ENCODE measurements around the gene HOXA11.

Gene HOXA11

DNA sequence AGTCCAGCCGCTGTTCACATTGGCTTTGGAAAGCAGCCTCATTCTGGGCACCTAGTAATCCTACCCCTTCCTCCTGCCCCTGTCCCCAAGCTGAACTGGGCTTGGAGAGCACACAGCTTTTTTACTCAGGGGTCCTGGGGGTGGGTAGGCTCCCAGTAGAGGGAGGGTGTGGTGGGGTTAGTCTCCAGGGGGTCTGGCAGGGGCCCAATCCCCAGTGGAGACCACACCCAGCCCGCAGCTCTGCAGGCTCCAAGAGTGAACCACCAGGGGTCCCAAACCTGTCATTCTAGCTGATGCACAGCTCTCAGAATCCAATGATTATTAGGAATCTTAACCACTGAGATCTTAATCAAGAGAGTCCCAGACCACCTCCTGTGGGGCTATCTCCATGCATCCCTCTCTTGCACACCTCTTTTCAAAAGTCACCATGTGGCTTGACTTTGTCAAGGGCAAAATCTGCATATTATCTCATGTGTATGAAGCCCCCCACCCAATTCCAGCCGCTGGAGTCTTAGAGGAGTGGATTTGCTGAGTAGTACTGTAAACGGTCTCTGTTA is 2.7 kb downstream of the HOXA11 start:
- Histone ChIP-seq H3K9ac (ENCODE audit: low read depth, low read length) (peak overlapping the region; percentile 89), H3K4me1 (ENCODE audit: control insufficient read depth, insufficient read depth, low read length) (peaks cover 54% of the 10 kb centered on the region), H3K36me3 (ENCODE audit: insufficient read depth, low read length) (peaks cover 9% of the 10 kb centered on the region), H3K9me3 (replicated peaks; ENCODE audit: low read length) (no peaks in the 10 kb centered on the region), H3K4me2 (ENCODE audit: low read length) (peak overlapping the region; percentile 98), H3K27me3 (ENCODE audit: control insufficient read depth, insufficient read depth, low read length) (no peaks in the 10 kb centered on the region), H3K4me3 (ENCODE audit: low read length) (peak overlapping the region; percentile 83)

DNA sequence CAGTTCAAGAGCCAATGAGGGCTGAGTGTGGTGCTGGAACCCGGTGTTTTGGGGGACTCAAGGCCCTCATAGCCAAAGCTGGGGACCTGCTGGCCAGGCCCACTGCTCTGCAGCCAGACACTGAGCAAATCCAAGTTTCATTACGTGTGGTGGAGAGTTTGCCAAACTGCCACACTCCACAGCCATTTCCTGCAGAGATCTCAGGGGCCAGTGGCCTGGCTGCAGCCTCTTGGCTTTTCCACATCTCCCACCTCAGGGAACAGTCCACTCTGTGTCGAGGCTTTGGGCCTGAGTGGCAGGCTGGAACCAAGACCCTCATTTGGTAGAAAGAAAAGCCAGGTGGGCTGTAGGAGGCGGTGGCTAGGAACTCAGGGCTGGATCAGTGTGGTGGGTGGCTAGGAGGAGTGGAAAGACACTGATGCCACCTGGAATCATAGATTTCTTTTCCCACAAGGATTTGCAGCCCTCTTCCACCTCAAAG is 3.2 kb downstream of the HOXA11 start:
- peaks cover 9% of the 10 kb centered on the region for H3K36me3 ChIP-seq (ENCODE audit: insufficient read depth, low read length)
- H3K9me3 ChIP-seq (replicated peaks; ENCODE audit: low read length) = no peaks in the 10 kb centered on the region
- peak overlapping the region; percentile 83 for H3K4me3 ChIP-seq (ENCODE audit: low read length)
- peak overlapping the region; percentile 98 for H3K4me2 ChIP-seq (ENCODE audit: low read length)
- H3K9ac ChIP-seq (ENCODE audit: low read depth, low read length) = peak overlapping the region; percentile 89
- no peaks in the 10 kb centered on the region for H3K27me3 ChIP-seq (ENCODE audit: control insufficient read depth, insufficient read depth, low read length)
- H3K4me1 ChIP-seq (ENCODE audit: control insufficient read depth, insufficient read depth, low read length) = peaks cover 54% of the 10 kb centered on the region

DNA sequence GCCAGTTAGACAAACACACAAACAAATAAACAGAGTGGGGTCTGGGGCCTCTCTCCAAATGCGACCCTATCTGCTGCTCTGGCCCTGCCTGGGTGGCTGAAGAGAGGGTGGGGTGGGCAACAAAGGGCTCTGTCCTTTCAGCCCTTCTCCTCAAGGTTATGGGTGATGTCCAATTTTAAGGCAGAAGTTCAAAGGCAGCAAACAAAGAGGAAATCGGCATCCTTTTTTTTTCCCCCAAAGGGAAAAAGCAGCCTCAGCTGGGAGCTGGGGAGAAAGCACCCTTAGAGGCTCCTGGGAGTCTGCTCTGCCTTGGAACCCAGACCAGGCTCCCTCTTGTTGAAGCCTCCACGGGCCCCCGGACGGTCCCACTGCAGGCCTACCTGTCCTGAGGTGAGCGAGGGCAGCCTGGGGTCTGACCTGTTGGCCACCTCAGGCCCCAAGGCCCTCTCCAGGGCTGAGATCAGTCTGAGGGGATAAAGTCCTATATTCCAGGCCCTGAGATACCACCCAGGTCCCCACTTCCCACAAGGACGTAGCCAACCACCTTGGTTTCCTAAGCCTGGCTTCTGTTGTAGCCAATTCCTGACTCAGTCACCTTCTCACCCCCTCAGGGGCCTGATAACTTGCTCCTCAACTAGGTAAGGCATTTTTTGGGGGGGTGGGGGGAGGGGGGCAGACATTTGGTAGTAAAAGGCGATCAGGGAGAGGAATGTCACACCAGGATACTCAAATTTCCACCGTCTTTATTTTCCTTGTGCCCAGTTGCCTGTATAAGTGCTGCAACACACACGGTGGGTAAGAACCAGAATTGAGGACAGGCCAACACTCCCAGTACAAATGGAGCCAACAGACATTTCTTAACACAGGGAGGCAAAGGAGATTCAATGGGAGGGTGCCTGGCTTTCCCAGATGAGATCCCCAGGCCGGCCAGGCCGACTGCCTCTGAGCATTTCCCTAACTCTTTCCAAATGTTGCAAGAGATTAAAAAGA is 4.3 kb downstream of the HOXA11 start:
- Histone ChIP-seq H3K9ac (ENCODE audit: low read depth, low read length) (peak overlapping the region; percentile 97), H3K9me3 (replicated peaks; ENCODE audit: low read length) (no peaks in the 10 kb centered on the region), H3K4me3 (ENCODE audit: low read length) (peak overlapping the region; percentile 88), H3K27me3 (ENCODE audit: control insufficient read depth, insufficient read depth, low read length) (no peaks in the 10 kb centered on the region), H3K4me2 (ENCODE audit: low read length) (peak overlapping the region; percentile 98), H3K4me1 (ENCODE audit: control insufficient read depth, insufficient read depth, low read length) (peaks cover 58% of the 10 kb centered on the region), H3K36me3 (ENCODE audit: insufficient read depth, low read length) (peaks cover 14% of the 10 kb centered on the region)

GRCh38 chr7:27179503-27180430 is 5.3 kb downstream of the HOXA11 start:
- Histone ChIP-seq H3K4me1 (ENCODE audit: control insufficient read depth, insufficient read depth, low read length) (peaks cover 63% of the 10 kb centered on the region), H3K9ac (ENCODE audit: low read depth, low read length) (peak overlapping the region; percentile 97), H3K27me3 (ENCODE audit: control insufficient read depth, insufficient read depth, low read length) (no peaks in the 10 kb centered on the region), H3K4me2 (ENCODE audit: low read length) (peak overlapping the region; percentile 98), H3K9me3 (replicated peaks; ENCODE audit: low read length) (no peaks in the 10 kb centered on the region), H3K4me3 (ENCODE audit: low read length) (peak overlapping the region; percentile 88), H3K36me3 (ENCODE audit: insufficient read depth, low read length) (peaks cover 14% of the 10 kb centered on the region)

- H3K9me3 ChIP-seq (replicated peaks; ENCODE audit: low read length) = no peaks in the 10 kb centered on the region
Measured at GRCh38 chr7:27179030-27179429, 6.0 kb downstream of the HOXA11 start.

DNA sequence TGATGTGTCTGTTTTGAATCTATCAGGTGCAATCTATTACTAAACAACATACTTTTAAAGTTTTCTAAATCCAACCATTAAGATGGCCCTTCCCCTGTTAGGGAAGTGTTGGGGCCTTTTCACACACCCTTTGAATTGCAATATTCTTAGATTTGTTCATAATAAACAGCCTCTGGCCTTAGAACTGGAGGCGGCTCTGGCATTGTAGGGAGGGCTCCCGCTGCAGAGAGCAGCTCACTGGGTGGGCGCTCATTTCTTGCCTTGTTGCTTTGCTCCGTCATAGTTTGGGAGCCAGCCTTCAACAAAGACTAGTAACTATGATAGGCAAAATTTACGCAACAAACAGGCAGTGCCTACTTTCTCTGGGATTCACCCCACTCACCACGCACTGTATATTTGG is 6.7 kb downstream of the HOXA11 start:
- Histone ChIP-seq H3K27me3 (ENCODE audit: control insufficient read depth, insufficient read depth, low read length) (no peaks in the 10 kb centered on the region), H3K9ac (ENCODE audit: low read depth, low read length) (peak overlapping the region; percentile 97), H3K4me3 (ENCODE audit: low read length) (peak overlapping the region; percentile 88), H3K4me2 (ENCODE audit: low read length) (peak overlapping the region; percentile 98), H3K4me1 (ENCODE audit: control insufficient read depth, insufficient read depth, low read length) (peaks cover 71% of the 10 kb centered on the region), H3K9me3 (replicated peaks; ENCODE audit: low read length) (no peaks in the 10 kb centered on the region), H3K36me3 (ENCODE audit: insufficient read depth, low read length) (peaks cover 14% of the 10 kb centered on the region)

More at GRCh38 chr7:27179030-27179429, 6.0 kb downstream of the HOXA11 start:
- Histone ChIP-seq H3K9ac (ENCODE audit: low read depth, low read length) (peak overlapping the region; percentile 97), H3K4me1 (ENCODE audit: control insufficient read depth, insufficient read depth, low read length) (peaks cover 71% of the 10 kb centered on the region), H3K4me2 (ENCODE audit: low read length) (peak overlapping the region; percentile 98), H3K4me3 (ENCODE audit: low read length) (peak overlapping the region; percentile 88), H3K27me3 (ENCODE audit: control insufficient read depth, insufficient read depth, low read length) (no peaks in the 10 kb centered on the region), H3K36me3 (ENCODE audit: insufficient read depth, low read length) (peaks cover 14% of the 10 kb centered on the region)

GRCh38 chr7:27177795-27178320 is 7.2 kb downstream of the HOXA11 start:
- H3K4me1 ChIP-seq (ENCODE audit: control insufficient read depth, insufficient read depth, low read length) = peaks cover 70% of the 10 kb centered on the region
- H3K36me3 ChIP-seq (ENCODE audit: insufficient read depth, low read length) = peaks cover 14% of the 10 kb centered on the region
- peak overlapping the region; percentile 88 for H3K4me3 ChIP-seq (ENCODE audit: low read length)
- no peaks in the 10 kb centered on the region for H3K9me3 ChIP-seq (replicated peaks; ENCODE audit: low read length)
- peak overlapping the region; percentile 97 for H3K9ac ChIP-seq (ENCODE audit: low read depth, low read length)
- H3K27me3 ChIP-seq (ENCODE audit: control insufficient read depth, insufficient read depth, low read length) = no peaks in the 10 kb centered on the region
- peak overlapping the region; percentile 98 for H3K4me2 ChIP-seq (ENCODE audit: low read length)

DNA sequence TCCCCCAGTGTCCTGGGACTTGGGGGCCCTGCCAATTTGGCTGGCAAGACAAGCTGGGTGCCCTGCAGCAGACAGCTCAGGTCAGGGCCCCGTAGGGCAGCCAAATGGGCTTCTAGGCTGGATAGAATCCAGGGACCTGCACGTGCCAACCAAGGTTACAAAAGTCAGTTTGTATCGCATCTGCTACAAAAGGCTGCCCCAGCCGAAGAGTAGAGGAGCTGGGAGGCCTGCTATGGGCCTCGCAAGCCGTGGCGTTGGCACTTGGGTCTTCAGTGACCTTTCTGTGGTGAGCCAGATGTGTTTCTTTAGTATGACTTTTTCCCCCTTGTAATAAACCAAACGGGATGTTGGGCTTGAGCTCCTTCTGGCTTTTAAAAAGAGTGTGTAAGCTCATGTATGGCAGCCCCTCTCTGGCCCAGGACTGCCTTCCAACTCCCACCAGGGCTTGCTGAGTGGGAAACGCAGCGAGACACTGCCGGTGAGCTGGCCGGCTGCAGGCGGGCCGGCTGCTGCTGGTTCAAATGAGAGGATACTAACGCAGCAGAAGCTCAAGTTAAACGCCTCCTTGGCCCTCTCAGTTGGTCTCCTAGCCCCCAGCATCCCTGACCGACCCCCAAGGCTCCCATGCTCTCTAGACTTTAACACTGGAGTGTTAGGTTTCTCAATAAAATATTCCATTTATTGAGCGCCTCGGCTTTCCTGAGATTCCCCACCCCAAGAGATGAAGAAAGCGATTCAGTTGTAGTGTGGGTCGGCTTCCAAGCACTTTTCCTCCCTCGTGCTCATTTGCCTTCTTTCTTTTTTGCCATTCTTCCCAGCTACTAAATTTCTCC is 7.9 kb downstream of the HOXA11 start:
- H3K36me3 ChIP-seq (ENCODE audit: insufficient read depth, low read length) = peaks cover 9% of the 10 kb centered on the region
- H3K4me1 ChIP-seq (ENCODE audit: control insufficient read depth, insufficient read depth, low read length) = peaks cover 68% of the 10 kb centered on the region
- H3K9ac ChIP-seq (ENCODE audit: low read depth, low read length) = peak overlapping the region; percentile 97
- no peaks in the 10 kb centered on the region for H3K9me3 ChIP-seq (replicated peaks; ENCODE audit: low read length)
- H3K4me2 ChIP-seq (ENCODE audit: low read length) = peak overlapping the region; percentile 98
- H3K4me3 ChIP-seq (ENCODE audit: low read length) = peak overlapping the region; percentile 88
- no peaks in the 10 kb centered on the region for H3K27me3 ChIP-seq (ENCODE audit: control insufficient read depth, insufficient read depth, low read length)

GRCh38 chr7:27176524-27176845 is 8.5 kb downstream of the HOXA11 start:
- Histone ChIP-seq H3K4me2 (ENCODE audit: low read length) (peak overlapping the region; percentile 98), H3K36me3 (ENCODE audit: insufficient read depth, low read length) (peaks cover 13% of the 10 kb centered on the region), H3K9me3 (replicated peaks; ENCODE audit: low read length) (no peaks in the 10 kb centered on the region), H3K27me3 (ENCODE audit: control insufficient read depth, insufficient read depth, low read length) (no peaks in the 10 kb centered on the region), H3K4me1 (ENCODE audit: control insufficient read depth, insufficient read depth, low read length) (peaks cover 64% of the 10 kb centered on the region), H3K4me3 (ENCODE audit: low read length) (peak overlapping the region; percentile 88), H3K9ac (ENCODE audit: low read depth, low read length) (peak overlapping the region; percentile 97)

All from skeletal muscle satellite cell (primary cell).